Right lung (tissue), 5 donors: ENCODE data around the gene ATP6V0A4. TPM values are rescaled to one million over a fixed set of nuclear protein-coding genes. Genes with fewer than 3 reads are reported as not detected.
"Not testable (repeated sequence)": the region's sequence is repeated elsewhere in the genome, so short reads cannot be mapped to it uniquely, and the experiment has no call there.

Source experiments
- DNase-seq, 2 donors: peaks; one replicate each; pipeline ENCODE4 v3.0.0-alpha.2; 2013
- polyA plus RNA-seq, 5 donors: library from polyadenylated mRNA; unstranded; fragments of 120-200 nt; gene quantifications; one replicate each; pipeline versions ENCODE4 v1.2.1 to v1.2.3, GENCODE V29; 2013; ENCODE audit warnings: inconsistent platforms in 1 of 5, low replicate concordance in 1 of 5; ENCODE audit not compliant: insufficient read length in 5 of 5, insufficient read depth in 1 of 5

The ATP6V0A4 gene
- polyA plus RNA-seq, 5 donors, result 0.31 to 1.1 (median 0.69) TPM

GRCh38 chr7:138750901-138751464 lies 47.0 kb downstream of the ATP6V0A4 start:
- DNase-seq, result no peak

GRCh38 chr7:138750473-138750872 lies 47.5 kb downstream of the ATP6V0A4 start:
- DNase-seq, result no peak

- DNase-seq, result no peak
These were observed 48.0 kb downstream of the ATP6V0A4 start for GRCh38 chr7:138749960-138750359.

- DNase-seq, result no peak
These were observed 49.3 kb downstream of the ATP6V0A4 start for GRCh38 chr7:138748666-138749065.

GRCh38 chr7:138746073-138746472 lies 51.9 kb downstream of the ATP6V0A4 start:
- no peak for DNase-seq

- no peak for DNase-seq
These were observed 52.8 kb downstream of the ATP6V0A4 start for GRCh38 chr7:138745189-138745588.

- DNase-seq, result no peak
These were observed 56.6 kb downstream of the ATP6V0A4 start for GRCh38 chr7:138741453-138741735.

GRCh38 chr7:138739859-138740258 lies 58.1 kb downstream of the ATP6V0A4 start:
- DNase-seq, result no peak

- peak; percentile 74 to 82 for DNase-seq
These were observed 59.3 kb downstream of the ATP6V0A4 start for GRCh38 chr7:138738551-138739335.

- no peak for DNase-seq
These were observed 59.9 kb downstream of the ATP6V0A4 start for GRCh38 chr7:138738114-138738513.

- no peak for DNase-seq
These were observed 62.6 kb downstream of the ATP6V0A4 start for GRCh38 chr7:138735399-138735798.

- DNase-seq, result not testable (repeated sequence)
These were observed 66.3 kb downstream of the ATP6V0A4 start for GRCh38 chr7:138731733-138732132.

- DNase-seq, result no peak
These were observed 68.6 kb downstream of the ATP6V0A4 start for GRCh38 chr7:138729444-138729843.

GRCh38 chr7:138727336-138728099 lies 70.5 kb downstream of the ATP6V0A4 start:
- DNase-seq, result no peak

GRCh38 chr7:138726288-138726687 lies 71.7 kb downstream of the ATP6V0A4 start:
- no peak for DNase-seq

- no peak for DNase-seq
These were observed 77.7 kb downstream of the ATP6V0A4 start for GRCh38 chr7:138720286-138720685.

GRCh38 chr7:138716889-138717288 lies 81.1 kb downstream of the ATP6V0A4 start:
- no peak for DNase-seq

GRCh38 chr7:138713191-138713590 lies 84.8 kb downstream of the ATP6V0A4 start:
- DNase-seq, result no peak

- DNase-seq, result no peak
These were observed 85.3 kb downstream of the ATP6V0A4 start for GRCh38 chr7:138712652-138713051.

- DNase-seq, result peak; percentile 17 to 18
These were observed 87.2 kb downstream of the ATP6V0A4 start for GRCh38 chr7:138710536-138711385.

- no peak for DNase-seq
These were observed 92.8 kb downstream of the ATP6V0A4 start for GRCh38 chr7:138705167-138705566.

- DNase-seq, result no peak
These were observed 96.5 kb downstream of the ATP6V0A4 start for GRCh38 chr7:138701537-138701923.
